Fibroblast of peridontal ligament (primary cell): Measurements from ENCODE around the gene NFKBIE.

Source experiments
- DNase-seq: peaks from one replicate; pipeline ENCODE4 v3.0.0-alpha.2; 2010; ENCODE audit errors: extremely low read depth

Gene NFKBIE

DNA sequence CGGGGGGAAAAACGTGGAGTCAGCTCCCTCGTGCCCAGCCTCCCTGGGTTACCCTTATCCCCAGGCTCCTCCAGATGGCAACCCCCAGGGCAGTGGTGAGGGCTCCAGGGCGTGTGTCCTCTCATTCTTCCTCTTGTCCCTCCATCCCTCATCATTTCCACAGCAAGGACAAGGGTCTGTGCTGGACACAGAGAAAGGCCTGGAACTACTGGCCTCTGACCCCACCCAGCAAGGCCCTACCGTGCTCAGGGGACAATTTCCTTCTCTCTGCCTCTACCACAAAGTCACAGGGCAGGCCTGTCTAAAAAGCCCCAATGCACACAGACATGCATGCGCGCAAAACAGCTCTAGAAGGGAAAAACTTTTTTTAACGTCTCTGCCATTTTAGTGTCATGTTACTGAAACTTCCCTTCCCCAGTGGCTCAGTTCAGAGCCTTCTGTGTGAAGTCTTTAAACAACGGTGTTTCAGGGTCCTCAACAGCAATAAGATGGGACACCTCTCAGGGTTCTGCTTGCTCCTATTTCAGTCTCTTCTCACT lies 7.0 kb downstream of the NFKBIE start:
- DNase-seq: no peak

DNA sequence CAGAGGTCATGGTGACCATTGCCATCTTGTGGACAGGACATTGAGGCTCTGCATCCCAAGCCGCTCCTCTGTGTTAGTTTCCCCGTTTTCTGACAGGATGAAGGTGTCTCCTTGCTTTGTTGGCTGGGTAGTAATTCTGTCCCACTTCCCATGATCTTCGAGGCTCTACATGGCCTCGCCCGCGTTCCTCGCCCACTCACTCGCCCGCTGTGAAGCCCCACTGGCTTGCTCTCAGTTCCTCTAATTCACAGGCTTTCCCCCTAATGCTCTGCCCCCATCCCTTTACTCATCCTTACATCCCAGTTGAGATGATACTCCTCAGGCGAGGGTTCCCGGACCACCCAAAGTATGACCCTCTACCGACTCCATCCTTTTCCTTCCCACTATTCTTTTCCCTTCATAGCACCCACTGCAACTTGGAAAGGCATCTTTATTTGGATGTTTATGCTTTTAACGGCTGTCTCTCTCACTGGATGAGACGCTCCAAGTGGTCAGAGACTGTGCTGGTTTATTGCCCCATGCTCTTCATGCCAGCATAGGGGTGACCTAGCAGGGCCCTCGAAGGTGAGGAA lies 7.5 kb downstream of the NFKBIE start:
- DNase-seq: no peak

GRCh38 chr6:44257025-44257752 lies 8.2 kb downstream of the NFKBIE start, which contains the start of gene SLC35B2:
Gene SLC35B2, minus strand, starts transcription at chr6:44257528. Its CDS starts 118 bp downstream, at chr6:44257410.
- peak; percentile 45 for DNase-seq

DNA sequence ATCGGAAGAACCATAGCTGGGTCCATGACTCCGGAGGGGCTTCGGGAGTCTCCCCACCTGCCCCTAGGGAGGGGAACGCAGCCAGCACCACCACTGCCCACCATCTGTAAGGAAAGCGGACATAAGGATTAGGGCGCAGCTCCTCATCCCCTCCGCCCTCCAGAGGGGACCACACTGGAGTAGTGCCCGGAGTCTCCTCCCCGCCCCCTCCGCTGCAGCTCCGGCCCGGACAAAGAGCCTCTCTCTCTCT lies 8.7 kb downstream of the NFKBIE start:
- no peak for DNase-seq

GRCh38 chr6:44255871-44256774 lies 9.2 kb downstream of the NFKBIE start:
- no peak for DNase-seq

GRCh38 chr6:44255105-44255808 lies 10.1 kb downstream of the NFKBIE start:
- no peak for DNase-seq

GRCh38 chr6:44254191-44255104 lies 10.9 kb downstream of the NFKBIE start:
- no peak for DNase-seq

DNA sequence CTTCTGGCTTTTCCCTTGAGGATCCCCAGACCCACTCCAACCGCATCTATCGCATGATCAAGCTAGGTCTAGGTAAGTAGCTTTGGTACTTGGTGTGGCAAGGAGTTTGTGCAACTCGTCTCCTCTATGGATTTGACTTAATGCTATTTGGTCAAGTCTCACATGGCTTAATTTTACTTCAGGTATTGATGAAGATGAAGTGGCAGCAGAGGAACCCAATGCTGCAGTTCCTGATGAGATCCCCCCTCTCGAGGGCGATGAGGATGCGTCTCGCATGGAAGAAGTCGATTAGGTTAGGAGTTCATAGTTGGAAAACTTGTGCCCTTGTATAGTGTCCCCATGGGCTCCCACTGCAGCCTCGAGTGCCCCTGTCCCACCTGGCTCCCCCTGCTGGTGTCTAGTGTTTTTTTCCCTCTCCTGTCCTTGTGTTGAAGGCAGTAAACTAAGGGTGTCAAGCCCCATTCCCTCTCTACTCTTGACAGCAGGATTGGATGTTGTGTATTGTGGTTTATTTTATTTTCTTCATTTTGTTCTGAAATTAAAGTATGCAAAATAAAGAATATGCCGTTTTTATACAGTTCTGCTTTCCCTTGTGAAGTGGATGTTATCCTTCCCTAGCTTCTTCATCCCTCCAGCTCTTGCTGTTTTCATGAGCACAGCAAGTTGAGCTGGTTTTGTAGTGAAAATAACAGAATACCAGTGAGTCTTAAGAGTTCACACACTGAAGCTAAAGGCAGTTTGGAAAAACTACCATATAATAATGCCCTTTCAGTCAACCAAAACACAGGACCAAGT lies 11.8 kb downstream of the NFKBIE start:
- DNase-seq: peak; percentile 30

DNA sequence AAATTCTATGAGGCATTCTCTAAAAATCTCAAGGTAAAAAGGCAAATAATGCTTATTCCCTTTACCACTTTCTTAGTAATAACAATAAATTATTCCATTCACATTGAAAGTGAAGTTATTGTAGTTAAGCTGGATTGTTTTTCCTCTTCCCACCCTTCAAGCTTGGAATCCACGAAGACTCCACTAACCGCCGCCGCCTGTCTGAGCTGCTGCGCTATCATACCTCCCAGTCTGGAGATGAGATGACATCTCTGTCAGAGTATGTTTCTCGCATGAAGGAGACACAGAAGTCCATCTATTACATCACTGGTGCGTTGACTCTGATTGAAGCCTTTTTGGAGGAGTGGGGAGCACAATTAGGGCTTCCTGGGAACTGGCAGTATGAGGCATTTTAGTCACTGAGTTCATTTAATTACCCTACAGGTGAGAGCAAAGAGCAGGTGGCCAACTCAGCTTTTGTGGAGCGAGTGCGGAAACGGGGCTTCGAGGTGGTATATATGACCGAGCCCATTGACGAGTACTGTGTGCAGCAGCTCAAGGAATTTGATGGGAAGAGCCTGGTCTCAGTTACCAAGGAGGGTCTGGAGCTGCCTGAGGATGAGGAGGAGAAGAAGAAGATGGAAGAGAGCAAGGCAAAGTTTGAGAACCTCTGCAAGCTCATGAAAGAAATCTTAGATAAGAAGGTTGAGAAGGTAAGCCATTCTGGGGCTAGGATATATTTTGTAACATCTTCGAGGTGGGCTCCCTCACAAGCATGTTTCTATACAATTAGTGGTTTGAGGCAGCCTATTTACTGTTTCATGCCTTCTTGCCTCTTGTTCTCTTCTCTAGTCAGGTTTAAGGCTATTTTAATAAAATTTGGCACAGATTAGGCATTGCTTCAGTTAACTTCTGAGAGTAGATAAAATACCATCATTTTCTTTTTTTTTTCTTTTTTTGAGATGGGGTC lies 13.5 kb downstream of the NFKBIE start:
- no peak for DNase-seq

GRCh38 chr6:44250718-44251123 lies 14.6 kb downstream of the NFKBIE start:
- no peak for DNase-seq

- no peak for DNase-seq
These were observed 15.2 kb downstream of the NFKBIE start for GRCh38 chr6:44250067-44250717.

- DNase-seq: no peak
These were observed 16.1 kb downstream of the NFKBIE start for GRCh38 chr6:44249082-44249748.

DNA sequence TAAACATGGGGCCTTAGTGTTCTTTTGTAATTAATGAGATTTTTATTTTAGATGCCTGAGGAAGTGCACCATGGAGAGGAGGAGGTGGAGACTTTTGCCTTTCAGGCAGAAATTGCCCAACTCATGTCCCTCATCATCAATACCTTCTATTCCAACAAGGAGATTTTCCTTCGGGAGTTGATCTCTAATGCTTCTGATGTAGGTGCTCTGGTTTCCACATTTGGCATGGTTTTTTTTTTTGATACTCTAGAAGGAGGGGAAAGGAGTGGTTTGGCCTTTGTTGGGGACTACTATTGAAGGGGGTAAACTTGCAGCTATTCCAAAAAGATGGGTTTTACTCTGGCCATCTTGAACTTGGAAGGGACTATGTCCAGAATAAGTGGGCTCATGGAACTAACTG lies 16.8 kb downstream of the NFKBIE start:
- no peak for DNase-seq

DNA sequence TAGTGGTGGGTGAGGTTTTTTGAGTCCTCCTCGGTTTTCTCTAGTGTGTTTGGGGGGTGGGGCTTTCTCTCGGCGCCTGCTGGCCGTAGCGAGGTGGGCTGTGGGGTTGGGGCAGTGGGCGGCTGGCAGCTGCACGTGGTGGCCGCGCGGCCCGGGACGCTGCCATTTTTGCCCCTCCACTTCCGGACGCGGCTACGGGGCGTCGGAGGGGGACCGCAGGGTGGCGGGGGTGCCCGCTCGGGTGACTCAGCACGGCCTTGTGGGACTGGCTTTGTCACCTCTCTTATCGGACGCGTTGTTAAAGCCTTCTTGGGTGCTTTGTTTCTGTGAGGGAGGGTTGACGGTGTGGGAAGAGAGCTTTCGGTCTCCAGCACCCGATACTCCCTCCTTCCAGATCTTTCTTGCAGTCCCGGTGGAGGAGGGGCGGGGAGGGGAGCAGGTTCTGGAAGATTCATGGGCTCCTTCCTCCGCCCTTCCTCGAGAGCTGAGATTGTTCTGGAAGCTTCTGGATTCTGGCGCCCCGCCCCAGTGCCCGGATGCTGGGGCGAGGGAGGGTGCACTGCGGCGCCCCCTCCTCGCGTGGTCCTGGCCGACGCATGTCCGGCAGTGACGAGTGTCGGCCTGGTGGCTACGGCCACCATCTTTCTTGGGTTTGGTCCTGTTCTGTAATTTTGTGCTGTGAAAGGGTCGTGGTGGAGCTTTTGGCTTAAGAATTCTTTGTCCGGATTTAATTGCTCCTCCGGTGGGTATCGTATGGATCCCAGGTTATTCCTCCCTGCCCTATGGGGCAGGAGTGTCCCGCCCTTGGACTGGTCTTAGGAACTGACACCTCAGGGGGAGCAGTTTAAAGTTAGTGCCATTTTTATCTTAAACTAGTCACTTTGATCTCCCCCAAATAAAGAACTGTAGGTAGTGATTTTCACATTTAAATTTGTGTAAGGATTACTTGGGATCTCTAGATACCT lies 17.7 kb downstream of the NFKBIE start:
- peak; percentile 42 for DNase-seq

GRCh38 chr6:44246663-44247337 lies 18.6 kb downstream of the NFKBIE start, which contains the start of gene HSP90AB1:
Gene HSP90AB1, plus strand, starts transcription at chr6:44247101. Its CDS starts 1,529 bp downstream, at chr6:44248630.
- DNase-seq: peak; percentile 97
